Measurements from ENCODE around the gene TPP2. TPM values are rescaled to one million over a fixed set of nuclear protein-coding genes. Genes with fewer than 3 reads are reported as not detected.

Gene TPP2
- polyA plus RNA-seq, 1 donor = 47.1 TPM

GRCh38 chr13:102658660-102659059, 61.9 kb downstream of the TPP2 start:
- DNase-seq = no peak

- no peak for DNase-seq
Measured at GRCh38 chr13:102659168-102659713, 62.5 kb downstream of the TPP2 start.

- no peak for DNase-seq
Measured at GRCh38 chr13:102667023-102667422, 70.2 kb downstream of the TPP2 start.

- DNase-seq = no peak
Measured at GRCh38 chr13:102667911-102668310, 71.1 kb downstream of the TPP2 start.

- DNase-seq = no peak
Measured at GRCh38 chr13:102670130-102670529, 73.3 kb downstream of the TPP2 start.

GRCh38 chr13:102675115-102675514, 78.3 kb downstream of the TPP2 start:
- no peak for DNase-seq

GRCh38 chr13:102677122-102677521, 80.3 kb downstream of the TPP2 start:
- DNase-seq = no peak

- no peak for DNase-seq
Measured at GRCh38 chr13:102678339-102679107, 81.7 kb downstream of the TPP2 start.

GRCh38 chr13:102679449-102680132, 82.8 kb downstream of the TPP2 start:
- DNase-seq = no peak

- no peak for DNase-seq
Measured at GRCh38 chr13:102680133-102680717, 83.4 kb downstream of the TPP2 start.

GRCh38 chr13:102680842-102681740, 84.3 kb downstream of the TPP2 start:
- DNase-seq = no peak

- no peak for DNase-seq
Measured at GRCh38 chr13:102682211-102682610, 85.4 kb downstream of the TPP2 start.

- no peak for DNase-seq
Measured at GRCh38 chr13:102682727-102683126, 85.9 kb downstream of the TPP2 start.

GRCh38 chr13:102683637-102684036, 86.9 kb downstream of the TPP2 start:
- DNase-seq = no peak

GRCh38 chr13:102686024-102686423, 89.2 kb downstream of the TPP2 start:
- DNase-seq = no peak

GRCh38 chr13:102687520-102687919, 90.7 kb downstream of the TPP2 start:
- DNase-seq = no peak

GRCh38 chr13:102688306-102688973, 91.7 kb downstream of the TPP2 start:
- no peak for DNase-seq

- DNase-seq = no peak
Measured at GRCh38 chr13:102690883-102691282, 94.1 kb downstream of the TPP2 start.

GRCh38 chr13:102692491-102692826, 95.7 kb downstream of the TPP2 start:
- no peak for DNase-seq

- no peak for DNase-seq
Measured at GRCh38 chr13:102693250-102693649, 96.5 kb downstream of the TPP2 start.

GRCh38 chr13:102693776-102694175, 97.0 kb downstream of the TPP2 start:
- DNase-seq = no peak

GRCh38 chr13:102694937-102695336, 98.2 kb downstream of the TPP2 start, which contains the start of gene METTL21C:
METTL21C (minus strand) TSS chr13:102695044; CDS start chr13:102694498, 546 bp downstream.
- DNase-seq = no peak
